ENCODE data around the gene SMIM45.

DNA sequence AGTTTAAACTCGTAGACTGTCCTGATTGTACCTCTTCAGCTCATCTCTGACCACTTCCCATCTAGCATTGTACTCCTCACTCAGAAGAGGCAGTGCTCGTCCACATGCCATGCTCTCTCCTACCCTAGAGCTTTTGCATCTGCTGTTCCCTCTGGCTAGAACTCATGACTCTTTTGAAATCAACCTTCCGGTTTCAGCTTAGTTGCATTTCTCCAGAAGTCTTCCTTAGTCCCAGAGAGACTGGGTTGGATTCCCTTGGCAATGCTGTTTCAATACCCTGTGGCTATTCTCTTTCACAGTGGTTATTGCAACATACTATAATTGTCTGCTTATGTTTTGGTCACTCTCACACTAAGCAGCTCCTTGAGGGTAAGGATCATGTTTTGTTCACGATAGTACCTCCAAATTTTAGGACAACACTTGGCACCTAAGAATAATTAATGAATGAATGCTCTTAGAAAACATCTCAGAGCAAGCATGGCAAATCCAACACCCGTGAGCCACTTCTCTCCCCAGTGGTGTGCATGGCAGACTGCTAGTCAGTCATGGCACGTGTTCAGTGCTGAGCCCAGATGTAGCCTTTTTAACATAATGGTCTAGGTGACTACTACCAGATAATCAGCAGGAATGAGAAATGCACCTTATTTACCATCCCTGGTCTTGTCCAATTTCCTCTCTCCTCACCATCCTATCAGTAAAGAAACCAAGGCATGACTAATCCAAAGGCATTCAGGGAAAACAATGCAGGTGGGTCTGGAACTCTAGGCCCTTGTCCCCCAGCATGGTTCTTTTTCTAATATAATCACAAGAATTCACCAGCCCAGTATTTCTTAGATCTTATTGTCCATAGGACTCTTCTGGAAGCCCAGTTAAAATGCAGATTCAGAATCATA, 31.8 kb downstream of the SMIM45 start:
- TF ChIP-seq POLR2A (IDR thresholded peaks at IDR 0.05) = no peak
- TF ChIP-seq, protein P1, sequence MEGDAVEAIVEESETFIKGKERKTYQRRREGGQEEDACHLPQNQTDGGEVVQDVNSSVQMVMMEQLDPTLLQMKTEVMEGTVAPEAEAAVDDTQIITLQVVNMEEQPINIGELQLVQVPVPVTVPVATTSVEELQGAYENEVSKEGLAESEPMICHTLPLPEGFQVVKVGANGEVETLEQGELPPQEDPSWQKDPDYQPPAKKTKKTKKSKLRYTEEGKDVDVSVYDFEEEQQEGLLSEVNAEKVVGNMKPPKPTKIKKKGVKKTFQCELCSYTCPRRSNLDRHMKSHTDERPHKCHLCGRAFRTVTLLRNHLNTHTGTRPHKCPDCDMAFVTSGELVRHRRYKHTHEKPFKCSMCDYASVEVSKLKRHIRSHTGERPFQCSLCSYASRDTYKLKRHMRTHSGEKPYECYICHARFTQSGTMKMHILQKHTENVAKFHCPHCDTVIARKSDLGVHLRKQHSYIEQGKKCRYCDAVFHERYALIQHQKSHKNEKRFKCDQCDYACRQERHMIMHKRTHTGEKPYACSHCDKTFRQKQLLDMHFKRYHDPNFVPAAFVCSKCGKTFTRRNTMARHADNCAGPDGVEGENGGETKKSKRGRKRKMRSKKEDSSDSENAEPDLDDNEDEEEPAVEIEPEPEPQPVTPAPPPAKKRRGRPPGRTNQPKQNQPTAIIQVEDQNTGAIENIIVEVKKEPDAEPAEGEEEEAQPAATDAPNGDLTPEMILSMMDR (IDR thresholded peaks at IDR 0.05) = no peak

All from prostate gland (tissue), 2 donors.